ENCODE data around the gene NR3C2.
A peak's percentile ranks its signal among the peaks of the same experiment; 100 is the strongest.

Gene NR3C2

GRCh38 chr4:148068065-148068911 is 373.9 kb downstream of the NR3C2 start:
- TF ChIP-seq, protein P1, sequence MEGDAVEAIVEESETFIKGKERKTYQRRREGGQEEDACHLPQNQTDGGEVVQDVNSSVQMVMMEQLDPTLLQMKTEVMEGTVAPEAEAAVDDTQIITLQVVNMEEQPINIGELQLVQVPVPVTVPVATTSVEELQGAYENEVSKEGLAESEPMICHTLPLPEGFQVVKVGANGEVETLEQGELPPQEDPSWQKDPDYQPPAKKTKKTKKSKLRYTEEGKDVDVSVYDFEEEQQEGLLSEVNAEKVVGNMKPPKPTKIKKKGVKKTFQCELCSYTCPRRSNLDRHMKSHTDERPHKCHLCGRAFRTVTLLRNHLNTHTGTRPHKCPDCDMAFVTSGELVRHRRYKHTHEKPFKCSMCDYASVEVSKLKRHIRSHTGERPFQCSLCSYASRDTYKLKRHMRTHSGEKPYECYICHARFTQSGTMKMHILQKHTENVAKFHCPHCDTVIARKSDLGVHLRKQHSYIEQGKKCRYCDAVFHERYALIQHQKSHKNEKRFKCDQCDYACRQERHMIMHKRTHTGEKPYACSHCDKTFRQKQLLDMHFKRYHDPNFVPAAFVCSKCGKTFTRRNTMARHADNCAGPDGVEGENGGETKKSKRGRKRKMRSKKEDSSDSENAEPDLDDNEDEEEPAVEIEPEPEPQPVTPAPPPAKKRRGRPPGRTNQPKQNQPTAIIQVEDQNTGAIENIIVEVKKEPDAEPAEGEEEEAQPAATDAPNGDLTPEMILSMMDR (conservative IDR thresholded peaks at IDR 0.05; ENCODE audit: low read depth, low read length): no peak
- DNase-seq (ENCODE audit: low read depth): no peak
- H3K4me3 ChIP-seq (ENCODE audit: low read depth, low read length): no peak overlapping the region

DNA sequence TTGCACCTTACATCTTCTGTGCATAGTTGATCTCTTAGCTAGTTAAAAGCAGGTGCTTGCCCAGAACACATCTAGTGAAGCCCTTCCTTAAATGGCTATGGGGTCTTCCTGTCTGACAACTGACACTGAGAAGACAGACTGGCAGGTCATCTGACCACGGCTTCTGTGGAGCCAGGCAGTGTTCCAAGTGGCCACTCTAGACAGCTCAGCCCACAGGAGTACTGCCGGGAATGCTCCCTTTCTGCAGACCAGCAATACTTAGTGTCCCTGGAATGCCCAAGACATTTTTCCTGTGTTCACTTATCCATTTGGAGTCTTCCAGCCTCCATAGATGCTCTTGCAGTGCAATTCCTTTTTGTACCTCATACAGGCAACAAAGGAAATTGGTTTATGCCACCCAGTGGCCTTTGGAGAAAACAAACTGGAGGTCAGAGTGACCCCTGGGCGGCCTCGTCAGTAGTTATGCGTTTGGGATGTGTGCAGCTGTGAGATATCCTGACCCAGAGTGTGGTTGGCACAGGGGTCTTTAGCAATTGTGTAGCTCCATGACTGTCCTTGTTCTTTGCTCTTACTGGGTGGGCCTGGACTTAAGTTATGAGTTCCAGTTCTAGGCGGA is 374.8 kb downstream of the NR3C2 start:
- TF ChIP-seq, protein P1 (conservative IDR thresholded peaks at IDR 0.05; ENCODE audit: low read depth, low read length): no peak
- DNase-seq (ENCODE audit: low read depth): no peak
- H3K4me3 ChIP-seq (ENCODE audit: low read depth, low read length): no peak overlapping the region

DNA sequence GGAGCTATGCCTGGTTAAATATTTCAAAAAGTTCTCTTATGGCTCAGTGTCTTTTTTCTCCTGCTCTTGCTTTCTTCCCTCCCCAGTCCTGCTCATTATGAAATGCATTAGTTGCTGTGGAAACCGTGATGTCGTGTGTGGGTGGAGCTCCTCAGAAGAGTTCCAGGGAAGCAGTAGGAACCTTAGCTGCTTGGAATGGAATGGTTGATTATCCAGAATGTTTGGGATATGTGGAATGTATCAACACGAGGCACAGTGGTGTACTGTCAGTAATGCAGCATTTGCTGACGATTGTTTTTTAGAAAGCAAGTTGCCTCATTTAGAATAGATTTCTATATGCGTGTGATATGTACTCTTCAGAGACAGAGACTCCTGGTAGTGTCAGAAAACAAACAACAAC is 377.1 kb downstream of the NR3C2 start:
- no peak overlapping the region for H3K4me3 ChIP-seq (ENCODE audit: low read depth, low read length)
- peak; percentile 78 for DNase-seq (ENCODE audit: low read depth)
- TF ChIP-seq, protein P1 (conservative IDR thresholded peaks at IDR 0.05; ENCODE audit: low read depth, low read length): no peak

GRCh38 chr4:148064451-148064850 is 377.8 kb downstream of the NR3C2 start:
- no peak for DNase-seq (ENCODE audit: low read depth)
- H3K4me3 ChIP-seq (ENCODE audit: low read depth, low read length): no peak overlapping the region
- TF ChIP-seq, protein P1 (conservative IDR thresholded peaks at IDR 0.05; ENCODE audit: low read depth, low read length): no peak

GRCh38 chr4:148062301-148062950 is 379.8 kb downstream of the NR3C2 start:
- TF ChIP-seq, protein P1 (conservative IDR thresholded peaks at IDR 0.05; ENCODE audit: low read depth, low read length): no peak
- DNase-seq (ENCODE audit: low read depth): no peak
- no peak overlapping the region for H3K4me3 ChIP-seq (ENCODE audit: low read depth, low read length)

DNA sequence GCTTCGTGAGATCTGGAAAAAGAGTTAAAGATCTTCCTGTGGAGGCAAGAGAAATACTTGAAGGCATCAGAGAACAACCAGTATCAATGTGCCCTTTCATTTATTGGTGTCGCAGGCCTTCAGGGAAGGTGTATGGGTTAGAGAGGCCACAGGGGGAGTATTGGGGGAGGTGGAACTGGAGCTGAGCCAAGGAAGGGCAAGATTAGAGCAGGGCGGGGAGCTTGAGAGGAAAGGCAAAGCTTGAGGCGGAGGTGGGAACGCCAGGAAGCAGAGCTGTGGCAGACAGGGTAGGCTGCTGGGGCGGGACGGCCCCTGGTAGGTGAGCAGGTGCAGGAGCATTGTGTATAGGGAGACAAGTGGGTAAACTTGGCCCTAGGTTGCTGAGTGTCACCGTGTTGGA is 380.4 kb downstream of the NR3C2 start:
- TF ChIP-seq, protein P1 (conservative IDR thresholded peaks at IDR 0.05; ENCODE audit: low read depth, low read length): no peak
- no peak overlapping the region for H3K4me3 ChIP-seq (ENCODE audit: low read depth, low read length)

More for the DNA sequence above, 380.4 kb downstream of the NR3C2 start:
- no peak for DNase-seq (ENCODE audit: low read depth)
